NCI-H2196 treated with DMSO at 0.1 percent for 48 hours (cell line): ENCODE data around the gene GSG1L.

Experiments used
- DNase-seq: peaks from one replicate; lab custom pipeline; 2025; ENCODE audit not compliant: unreplicated experiment; lab: John Stamatoyannopoulos, UW

Gene GSG1L

GRCh38 chr16:27740496-27741201, 322.9 kb downstream of the GSG1L start:
- DNase-seq, result no peak

- no peak for DNase-seq
These were observed 323.7 kb downstream of the GSG1L start for GRCh38 chr16:27739606-27740357.

GRCh38 chr16:27738596-27738995, 324.9 kb downstream of the GSG1L start:
- no peak for DNase-seq
